WI38 (cell line): ENCODE results near the gene ARHGAP45.

Experiments used
- H3K4me3 ChIP-seq: 2 replicates; pipeline ENCODE4 v1.5.1; 2011; ENCODE audit warnings: low read depth, mild to moderate bottlenecking, control low read depth, low read length
- TF ChIP-seq, protein P1 (sequence below): IDR thresholded peaks from 2 replicates; pipeline ENCODE4 v1.5.1; 2012; ENCODE audit warnings: low read depth, mild to moderate bottlenecking, control low read depth, low read length

The ARHGAP45 gene

DNA sequence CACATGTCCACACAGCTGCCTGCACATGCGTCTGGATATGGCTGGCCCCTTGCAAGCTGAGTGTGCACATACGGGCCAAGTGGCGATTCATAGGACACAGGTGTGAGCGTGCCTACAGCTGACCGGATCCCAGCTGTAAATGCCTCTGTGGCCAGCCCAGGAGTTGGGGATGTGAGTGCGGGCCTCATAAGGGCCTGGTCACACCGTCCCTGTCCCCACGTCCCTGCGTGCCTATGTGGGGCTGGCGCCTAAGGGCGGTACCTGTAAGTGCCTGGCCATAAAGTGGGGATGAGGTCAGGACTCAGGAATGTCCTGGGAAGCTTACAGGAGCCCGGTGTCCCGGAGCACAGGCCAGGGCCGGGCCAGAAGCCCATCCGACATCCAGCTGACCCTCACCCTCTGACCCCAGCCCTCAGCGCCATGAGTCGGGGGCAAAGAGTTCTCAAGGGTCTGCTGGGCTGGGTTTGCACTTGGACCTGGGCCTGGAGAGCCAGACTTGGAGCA lies 1.3 kb upstream of the ARHGAP45 start:
- TF ChIP-seq, protein P1, sequence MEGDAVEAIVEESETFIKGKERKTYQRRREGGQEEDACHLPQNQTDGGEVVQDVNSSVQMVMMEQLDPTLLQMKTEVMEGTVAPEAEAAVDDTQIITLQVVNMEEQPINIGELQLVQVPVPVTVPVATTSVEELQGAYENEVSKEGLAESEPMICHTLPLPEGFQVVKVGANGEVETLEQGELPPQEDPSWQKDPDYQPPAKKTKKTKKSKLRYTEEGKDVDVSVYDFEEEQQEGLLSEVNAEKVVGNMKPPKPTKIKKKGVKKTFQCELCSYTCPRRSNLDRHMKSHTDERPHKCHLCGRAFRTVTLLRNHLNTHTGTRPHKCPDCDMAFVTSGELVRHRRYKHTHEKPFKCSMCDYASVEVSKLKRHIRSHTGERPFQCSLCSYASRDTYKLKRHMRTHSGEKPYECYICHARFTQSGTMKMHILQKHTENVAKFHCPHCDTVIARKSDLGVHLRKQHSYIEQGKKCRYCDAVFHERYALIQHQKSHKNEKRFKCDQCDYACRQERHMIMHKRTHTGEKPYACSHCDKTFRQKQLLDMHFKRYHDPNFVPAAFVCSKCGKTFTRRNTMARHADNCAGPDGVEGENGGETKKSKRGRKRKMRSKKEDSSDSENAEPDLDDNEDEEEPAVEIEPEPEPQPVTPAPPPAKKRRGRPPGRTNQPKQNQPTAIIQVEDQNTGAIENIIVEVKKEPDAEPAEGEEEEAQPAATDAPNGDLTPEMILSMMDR: no peak
- no peak overlapping the region for H3K4me3 ChIP-seq

DNA sequence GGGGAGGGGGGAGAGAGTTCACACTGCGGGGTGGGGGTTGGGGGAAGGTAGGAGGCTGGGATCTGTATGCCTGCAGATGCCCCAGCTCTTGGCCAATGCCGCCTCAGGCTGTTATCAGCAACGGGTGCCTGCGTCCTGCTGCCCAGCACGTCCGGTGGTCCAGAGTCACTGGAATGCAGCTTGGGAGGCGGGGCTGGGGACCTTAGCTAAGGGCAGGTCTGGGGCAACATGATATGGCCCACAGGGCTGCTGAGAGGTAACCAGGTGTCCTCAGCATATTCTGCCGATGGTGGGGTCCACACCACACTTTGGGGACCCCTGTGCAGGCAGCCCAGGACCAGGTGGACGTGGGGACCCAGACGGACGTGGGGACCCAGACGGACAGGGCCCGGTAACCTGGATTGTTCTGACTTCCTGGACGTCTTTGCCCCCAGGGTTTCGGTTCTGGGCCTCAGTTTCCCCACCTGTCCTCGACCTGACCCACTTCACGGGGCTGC lies 668 bp upstream of the ARHGAP45 start:
- TF ChIP-seq, protein P1: no peak
- H3K4me3 ChIP-seq: no peak overlapping the region

DNA sequence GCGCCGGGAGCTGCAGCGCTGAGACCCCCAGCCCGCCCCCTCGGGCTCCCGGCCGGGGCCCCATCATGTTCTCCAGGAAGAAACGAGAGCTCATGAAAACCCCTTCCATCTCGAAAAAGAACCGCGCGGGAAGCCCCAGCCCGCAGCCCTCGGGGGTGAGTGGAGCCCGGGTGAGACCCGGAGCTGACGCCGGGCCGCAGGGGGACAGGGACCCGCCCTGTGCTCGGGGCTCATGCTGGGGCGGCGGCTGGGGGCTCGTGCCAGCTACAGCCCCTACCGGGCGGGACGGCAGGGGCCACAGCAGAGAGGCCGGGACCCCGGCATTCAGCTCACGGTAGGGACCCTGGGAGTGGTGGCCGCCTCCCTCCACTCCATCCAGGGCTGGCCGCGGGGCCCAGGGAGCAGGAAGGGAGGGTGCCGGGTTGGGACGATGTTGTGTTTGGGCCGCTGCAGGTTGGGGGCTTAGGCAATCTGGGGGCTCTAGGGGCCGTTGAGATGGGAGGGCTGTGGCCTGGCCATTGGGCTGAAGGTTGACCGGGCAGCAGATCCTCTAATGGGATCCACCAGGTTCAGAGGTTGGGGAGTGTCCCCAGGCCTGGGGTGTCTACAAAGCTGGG lies 482 bp downstream of the ARHGAP45 start:
- TF ChIP-seq, protein P1: no peak
- peak overlapping the region; percentile 40 for H3K4me3 ChIP-seq

DNA sequence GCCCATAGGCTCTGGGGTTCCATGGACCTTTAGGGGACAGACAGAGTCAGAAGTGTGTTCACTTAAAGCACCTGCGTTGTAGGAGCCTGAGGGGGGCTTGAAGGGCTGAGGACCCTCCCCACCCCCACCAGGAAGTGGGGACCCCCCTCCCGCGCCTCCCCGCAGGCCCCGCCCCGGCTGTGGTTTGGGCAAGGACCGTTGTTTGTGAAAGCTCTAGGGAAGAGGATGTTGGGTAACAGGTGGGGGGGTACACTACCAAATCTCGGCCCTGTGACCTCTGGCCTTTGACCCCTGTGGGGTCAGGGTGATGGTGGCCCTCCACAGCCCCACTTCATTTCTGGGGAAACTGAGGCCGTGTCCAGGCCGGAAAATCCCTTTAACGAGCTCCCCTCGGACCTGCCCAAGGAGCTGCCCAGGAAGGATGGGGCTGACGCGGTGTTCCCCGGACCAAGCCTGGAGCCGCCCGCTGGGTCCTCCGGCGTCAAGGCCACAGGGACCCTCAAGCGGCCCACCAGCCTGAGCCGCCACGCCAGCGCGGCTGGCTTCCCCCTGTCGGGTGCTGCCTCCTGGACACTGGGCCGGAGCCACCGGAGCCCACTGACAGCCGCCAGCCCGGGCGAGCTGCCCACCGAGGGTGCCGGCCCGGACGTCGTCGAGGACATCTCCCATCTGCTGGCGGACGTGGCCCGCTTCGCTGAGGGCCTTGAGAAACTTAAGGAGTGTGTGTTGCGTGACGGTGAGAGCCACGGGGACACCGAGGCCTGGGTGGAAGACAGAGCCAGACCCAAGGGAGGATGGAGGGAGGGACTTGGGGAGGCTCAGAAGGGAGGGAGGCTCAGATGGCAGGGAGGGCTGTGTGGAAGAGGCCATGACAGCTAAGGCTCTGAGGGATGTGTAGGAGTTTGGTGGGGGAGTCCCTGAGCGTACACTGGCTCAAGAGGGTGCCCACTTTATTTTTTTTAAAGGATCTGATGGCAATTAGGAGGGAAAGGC lies 1.3 kb downstream of the ARHGAP45 start:
- TF ChIP-seq, protein P1: no peak
- H3K4me3 ChIP-seq: no peak overlapping the region

DNA sequence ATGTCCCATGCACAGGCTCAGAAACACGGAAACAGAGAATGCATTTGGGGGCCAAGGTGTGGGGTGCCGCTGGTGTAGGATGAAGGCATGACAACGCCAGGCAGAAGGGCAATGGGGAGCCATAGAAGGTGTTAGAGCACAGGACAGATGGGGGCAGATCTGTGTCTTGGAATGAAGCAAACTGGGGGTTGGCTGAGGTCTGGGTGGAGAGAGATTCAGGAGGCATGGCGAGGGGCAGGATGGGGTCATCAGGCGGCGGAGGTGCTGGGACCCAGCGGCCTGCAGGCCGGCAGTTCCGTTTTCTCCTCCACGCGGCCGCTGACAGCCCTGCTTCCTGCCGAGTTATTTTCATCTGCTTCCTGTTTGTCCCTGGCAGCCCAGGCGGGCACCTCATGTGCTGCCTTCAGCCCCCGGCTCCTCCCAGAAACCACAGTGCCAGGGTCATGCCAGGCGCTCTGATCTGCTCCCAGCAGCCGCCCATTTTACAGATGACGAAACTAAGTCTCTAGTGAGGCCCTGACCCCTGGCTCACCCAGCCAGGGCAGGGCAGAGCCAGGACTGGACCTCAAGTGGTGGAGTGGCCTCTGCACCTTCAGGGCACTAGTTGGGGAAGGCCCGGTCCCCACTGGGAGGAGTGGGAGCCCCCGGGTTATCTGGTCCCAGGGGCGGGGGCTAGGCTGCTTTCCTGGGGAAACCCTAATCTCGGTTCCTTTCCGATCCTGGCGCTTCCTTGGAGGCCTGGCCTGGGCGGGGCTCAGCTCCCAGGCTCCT lies 2.2 kb downstream of the ARHGAP45 start:
- TF ChIP-seq, protein P1: no peak
- no peak overlapping the region for H3K4me3 ChIP-seq

DNA sequence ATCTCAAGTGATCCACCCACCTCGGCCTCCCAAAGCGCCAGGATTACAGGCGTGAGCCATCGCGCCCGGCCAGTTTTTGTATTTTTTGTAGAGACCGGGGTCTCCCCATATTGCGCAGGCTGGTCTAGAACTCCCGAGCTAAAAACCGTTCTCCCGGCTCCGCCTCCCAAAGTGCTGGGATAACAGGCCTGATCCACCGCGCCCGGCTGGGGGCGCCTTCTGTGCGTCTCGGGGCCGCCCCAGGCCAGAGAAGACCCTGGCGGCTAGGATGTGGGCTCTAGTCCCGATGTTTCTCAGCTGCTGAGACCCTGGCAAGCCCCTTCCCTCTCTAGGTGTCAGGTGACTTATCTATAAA lies 3.6 kb downstream of the ARHGAP45 start:
- TF ChIP-seq, protein P1: no peak
- H3K4me3 ChIP-seq: no peak overlapping the region
